Breast epithelium (tissue), 4 donors: Measurements from ENCODE around the gene CHMP4B. TPM values are rescaled to one million over a fixed set of nuclear protein-coding genes. Genes with fewer than 3 reads are reported as not detected.

Experiments
- DNase-seq, 2 donors: peaks; one replicate each; pipeline ENCODE4 v3.0.0-alpha.2; 2019; ENCODE audit warnings: low spot score in 2 of 2
- H3K27ac ChIP-seq, 2 donors: fragments of 200-600 bp; sonication (generic) in 1 of 2; one replicate each; pipeline ENCODE4 v1.5.1; 2016 to 2019; ENCODE audit warnings: mild to moderate bottlenecking in 1 of 2
- H3K27me3 ChIP-seq, 2 donors: fragments of 200-600 bp; sonication (generic) in 1 of 2; one replicate each; pipeline versions ENCODE4 v1.5.1 to v1.6.0; 2017 to 2019; ENCODE audit warnings: control low read depth in 1 of 2, mild to moderate bottlenecking in 1 of 2
- H3K36me3 ChIP-seq: fragments of 200-600 bp; one replicate; pipeline ENCODE4 v1.5.1; 2019
- H3K4me1 ChIP-seq, 2 donors: fragments of 200-600 bp; sonication (generic); one replicate each; pipeline ENCODE4 v1.5.1; 2016 to 2019; ENCODE audit warnings: control low read depth in 1 of 2
- H3K4me3 ChIP-seq, 3 donors: fragments of 200-600 bp; sonication (generic); 1 replicate in 2 of 3; 2 replicates in 1 of 3; pipeline ENCODE4 v1.5.1; 2016 to 2019; ENCODE audit warnings: mild to moderate bottlenecking in 3 of 3, moderate library complexity in 2 of 3
- H3K9me3 ChIP-seq, 2 donors: fragments of 200-600 bp; sonication (generic) in 1 of 2; one replicate each; pipeline ENCODE4 v1.5.1; 2016 to 2019; ENCODE audit warnings: control low read depth in 1 of 2
- CTCF ChIP-seq, 3 donors: fragments of 450-650 bp; IDR thresholded peaks; one replicate each; pipeline ENCODE4 v1.5.1; 2016 to 2017; ENCODE audit warnings: antibody characterized with exemption in 3 of 3, mild to moderate bottlenecking in 3 of 3, moderate library complexity in 3 of 3
- POLR2A ChIP-seq: fragments of 450-650 bp; IDR thresholded peaks from one replicate; pipeline ENCODE4 v1.6.1; 2016; ENCODE audit warnings: antibody characterized with exemption, mild to moderate bottlenecking, moderate library complexity
- POLR2AphosphoS5 ChIP-seq, 3 donors: sonication (generic); formaldehyde crosslinking; IDR thresholded peaks; one replicate each; pipeline ENCODE4 v1.6.1; 2017; ENCODE audit warnings: antibody characterized with exemption in 3 of 3
- intact Hi-C: fragments of 100-400 bp; cut with DNase I; formaldehyde crosslinking; loops from one replicate; pipeline ENCODE4 v1.15.1; 2023; ENCODE audit warnings: low total_unique reads
- total RNA-seq, 3 donors: library from RNA; depleted of rRNA; stranded (reverse); fragments of >200 nt; gene quantifications; one replicate each; pipeline ENCODE4 v1.1.0, GENCODE V29; 2016

CHMP4B gene
- total RNA-seq, 3 donors from 2014 or later, result 76.4 to 106 (median 95.4) TPM

GRCh38 chr20:33817411-33817810, 6.3 kb downstream of the CHMP4B start:
- peak overlapping the region in 1 of 2 donors; percentile 21 for H3K27ac ChIP-seq
- no peak for TF ChIP-seq POLR2AphosphoS5 (IDR thresholded peaks at IDR 0.05)
- no peak for TF ChIP-seq CTCF (IDR thresholded peaks at IDR 0.05)
- no peak for TF ChIP-seq POLR2A
- intact Hi-C loops, result no loop called here
- no peaks in the 10 kb centered on the region for H3K27me3 ChIP-seq
- H3K4me1 ChIP-seq, result peaks cover 4 to 13% of the 10 kb centered on the region in 2 donors
- no peak overlapping the region for H3K4me3 ChIP-seq
- no peak for DNase-seq
- no peaks in the 10 kb centered on the region for H3K36me3 ChIP-seq
- no peaks in the 10 kb centered on the region for H3K9me3 ChIP-seq

- Histone ChIP-seq H3K27me3 (no peaks in the 10 kb centered on the region), H3K4me1 (peaks cover 0 to 7% of the 10 kb centered on the region in 2 donors), H3K27ac (no peak overlapping the region), H3K4me3 (no peak overlapping the region), H3K36me3 (no peaks in the 10 kb centered on the region), H3K9me3 (no peaks in the 10 kb centered on the region)
- DNase-seq, result no peak
- intact Hi-C loops, result no loop called here
- TF ChIP-seq POLR2A (no peak), CTCF (IDR thresholded peaks at IDR 0.05) (no peak), POLR2AphosphoS5 (IDR thresholded peaks at IDR 0.05) (no peak)
These were observed 8.3 kb downstream of the CHMP4B start for GRCh38 chr20:33819456-33819855.

- no peaks in the 10 kb centered on the region for H3K4me1 ChIP-seq
These were observed 9.2 kb downstream of the CHMP4B start for GRCh38 chr20:33820362-33820761.

GRCh38 chr20:33821270-33821836, 10.2 kb downstream of the CHMP4B start:
- H3K9me3 ChIP-seq, result no peaks in the 10 kb centered on the region
- H3K4me1 ChIP-seq, result no peaks in the 10 kb centered on the region
- no peak overlapping the region for H3K27ac ChIP-seq
- DNase-seq, result no peak
- H3K27me3 ChIP-seq, result no peaks in the 10 kb centered on the region
- no peak for TF ChIP-seq POLR2A
- H3K4me3 ChIP-seq, result no peak overlapping the region
- H3K36me3 ChIP-seq, result no peaks in the 10 kb centered on the region
- intact Hi-C loops, result no loop called here

More at GRCh38 chr20:33820362-33820761, 9.2 kb downstream of the CHMP4B start:
- Histone ChIP-seq H3K27ac (no peak overlapping the region), H3K36me3 (no peaks in the 10 kb centered on the region), H3K4me3 (no peak overlapping the region), H3K9me3 (no peaks in the 10 kb centered on the region), H3K27me3 (no peaks in the 10 kb centered on the region)
- intact Hi-C loops, result no loop called here
- no peak for DNase-seq
- no peak for TF ChIP-seq POLR2AphosphoS5 (IDR thresholded peaks at IDR 0.05)
- TF ChIP-seq POLR2A, result no peak
- no peak for TF ChIP-seq CTCF (IDR thresholded peaks at IDR 0.05)

- DNase-seq, result no peak
- H3K36me3 ChIP-seq, result no peaks in the 10 kb centered on the region
- H3K4me3 ChIP-seq, result no peak overlapping the region
- TF ChIP-seq POLR2A (no peak), POLR2AphosphoS5 (IDR thresholded peaks at IDR 0.05) (no peak), CTCF (IDR thresholded peaks at IDR 0.05) (no peak)
- H3K4me1 ChIP-seq, result no peaks in the 10 kb centered on the region
- H3K27me3 ChIP-seq, result no peaks in the 10 kb centered on the region
- intact Hi-C loops, result no loop called here
- H3K27ac ChIP-seq, result no peak overlapping the region
- H3K9me3 ChIP-seq, result no peaks in the 10 kb centered on the region
These were observed 11.3 kb downstream of the CHMP4B start for GRCh38 chr20:33822423-33822822.

GRCh38 chr20:33822991-33823390, 11.8 kb downstream of the CHMP4B start:
- H3K27me3 ChIP-seq, result no peaks in the 10 kb centered on the region
- intact Hi-C loops, result no loop called here
- no peaks in the 10 kb centered on the region for H3K4me1 ChIP-seq
- TF ChIP-seq POLR2A, result no peak
- TF ChIP-seq POLR2AphosphoS5 (IDR thresholded peaks at IDR 0.05), result no peak
- no peak for TF ChIP-seq CTCF (IDR thresholded peaks at IDR 0.05)
- no peaks in the 10 kb centered on the region for H3K9me3 ChIP-seq
- H3K27ac ChIP-seq, result no peak overlapping the region
- no peaks in the 10 kb centered on the region for H3K36me3 ChIP-seq
- no peak for DNase-seq
- no peak overlapping the region for H3K4me3 ChIP-seq
